IPS-18a (cell line): ENCODE results near the gene MYO3B.

Experiments
- H3K27ac ChIP-seq: one replicate; pipeline ENCODE4 v1.5.1; 2013; ENCODE audit warnings: low read length
- H3K27me3 ChIP-seq: one replicate; pipeline ENCODE4 v1.6.1; 2013; ENCODE audit warnings: mild to moderate bottlenecking, low read length; ENCODE audit not compliant: control insufficient read depth, insufficient read depth
- H3K36me3 ChIP-seq: one replicate; pipeline ENCODE4 v1.6.1; 2013; ENCODE audit warnings: low read depth, low read length; ENCODE audit not compliant: control insufficient read depth
- H3K4me1 ChIP-seq: one replicate; pipeline ENCODE4 v1.6.1; 2013; ENCODE audit warnings: low read depth, low read length; ENCODE audit not compliant: control insufficient read depth
- H3K4me3 ChIP-seq: one replicate; pipeline ENCODE4 v1.5.1; 2013; ENCODE audit warnings: low read length
- H3K9ac ChIP-seq: one replicate; pipeline ENCODE4 v1.6.1; 2013; ENCODE audit warnings: mild to moderate bottlenecking, low read length, moderate library complexity
- H3K9me3 ChIP-seq: one replicate; pipeline ENCODE4 v1.6.1; 2013; ENCODE audit warnings: low read depth, low read length; ENCODE audit not compliant: control insufficient read depth

MYO3B gene

DNA sequence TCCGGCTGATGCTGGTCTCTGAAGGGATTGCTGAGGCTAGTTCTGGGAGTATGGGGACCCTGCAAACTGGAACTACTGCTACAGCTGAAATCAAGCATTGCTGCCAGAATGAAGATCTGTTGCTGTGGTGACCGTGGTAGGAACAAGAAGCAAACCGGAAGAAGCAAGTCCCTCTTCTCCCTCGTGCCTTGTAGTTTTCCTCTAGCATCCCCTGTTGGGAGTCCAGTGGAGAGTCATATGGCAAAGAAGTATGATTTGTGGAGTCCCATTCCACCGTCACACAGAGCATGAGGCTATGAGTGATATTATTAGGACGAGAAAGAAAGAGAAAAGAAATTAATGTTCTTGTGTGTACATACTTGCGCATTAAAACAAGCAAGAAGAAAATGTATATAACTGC, 398.3 kb downstream of the MYO3B start:
- Histone ChIP-seq H3K27me3 (no peaks in the 10 kb centered on the region), H3K4me1 (peaks cover 10% of the 10 kb centered on the region), H3K9ac (no peak overlapping the region), H3K36me3 (no peaks in the 10 kb centered on the region), H3K9me3 (no peaks in the 10 kb centered on the region), H3K4me3 (no peak overlapping the region), H3K27ac (no peak overlapping the region)

DNA sequence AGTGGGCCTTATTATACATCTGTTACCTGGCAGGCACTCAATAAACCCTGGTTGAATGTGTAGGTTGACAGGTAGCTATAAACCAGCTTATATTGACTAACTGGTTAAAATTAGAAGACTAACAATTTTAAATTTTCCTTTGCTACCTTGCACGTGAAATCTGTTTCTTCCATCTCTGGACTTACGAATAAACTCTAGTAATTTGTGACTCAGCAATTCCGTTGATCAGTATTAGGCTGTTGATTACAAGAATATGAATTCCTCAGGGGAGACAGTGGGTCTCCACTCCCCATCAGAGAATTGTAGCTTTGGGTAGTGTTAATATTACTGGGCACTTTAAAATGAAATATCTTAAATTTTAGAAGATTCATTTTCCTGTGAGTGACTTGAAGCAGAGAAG, 399.4 kb downstream of the MYO3B start:
- Histone ChIP-seq H3K27ac (no peak overlapping the region), H3K36me3 (no peaks in the 10 kb centered on the region), H3K27me3 (no peaks in the 10 kb centered on the region), H3K4me1 (peaks cover 17% of the 10 kb centered on the region), H3K4me3 (no peak overlapping the region), H3K9me3 (no peaks in the 10 kb centered on the region), H3K9ac (no peak overlapping the region)

DNA sequence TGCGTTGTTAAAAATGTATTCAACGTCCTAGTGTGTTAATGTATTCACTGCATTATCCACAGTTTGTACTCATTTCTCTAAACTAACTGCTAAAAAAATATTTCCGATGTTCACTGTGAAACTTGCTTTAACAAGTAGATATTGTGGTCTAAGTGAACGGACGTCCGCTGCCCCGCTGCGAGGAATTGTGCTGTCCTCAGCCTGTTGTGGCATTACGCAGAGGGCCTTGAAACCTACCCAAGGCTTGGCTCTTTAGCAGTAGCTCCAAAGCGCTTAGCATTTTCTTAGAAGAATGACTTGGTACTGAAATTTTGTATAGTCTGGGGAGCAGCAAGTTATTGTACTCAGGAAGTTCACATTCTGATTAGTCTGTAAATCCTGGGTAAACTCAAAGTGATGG, 400.7 kb downstream of the MYO3B start:
- no peaks in the 10 kb centered on the region for H3K9me3 ChIP-seq
- H3K27ac ChIP-seq = no peak overlapping the region
- no peaks in the 10 kb centered on the region for H3K36me3 ChIP-seq
- peaks cover 24% of the 10 kb centered on the region for H3K4me1 ChIP-seq
- no peak overlapping the region for H3K4me3 ChIP-seq
- H3K27me3 ChIP-seq = no peaks in the 10 kb centered on the region
- H3K9ac ChIP-seq = no peak overlapping the region

DNA sequence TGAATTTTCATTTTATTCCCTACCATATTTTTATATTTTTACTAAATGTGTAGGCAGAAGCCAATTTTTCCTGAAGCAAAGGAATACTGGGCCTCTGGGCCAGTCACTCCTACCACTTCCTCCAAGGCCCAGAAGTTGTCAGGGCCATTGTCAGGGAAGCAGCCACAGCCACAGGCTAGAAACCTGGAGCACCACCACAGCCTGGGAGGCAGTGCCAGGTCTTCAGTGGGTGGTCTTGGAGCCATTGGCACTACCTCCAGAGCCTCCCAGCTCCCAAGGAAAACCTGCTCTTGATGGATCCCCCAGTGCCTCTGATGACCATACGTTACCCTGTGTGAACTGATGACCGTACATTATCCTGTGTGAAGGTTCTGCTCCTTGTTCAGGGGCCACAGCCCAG, 401.6 kb downstream of the MYO3B start:
- no peaks in the 10 kb centered on the region for H3K9me3 ChIP-seq
- no peaks in the 10 kb centered on the region for H3K27me3 ChIP-seq
- H3K4me1 ChIP-seq = peaks cover 18% of the 10 kb centered on the region
- H3K4me3 ChIP-seq = no peak overlapping the region
- H3K36me3 ChIP-seq = no peaks in the 10 kb centered on the region
- no peak overlapping the region for H3K9ac ChIP-seq
- H3K27ac ChIP-seq = no peak overlapping the region

DNA sequence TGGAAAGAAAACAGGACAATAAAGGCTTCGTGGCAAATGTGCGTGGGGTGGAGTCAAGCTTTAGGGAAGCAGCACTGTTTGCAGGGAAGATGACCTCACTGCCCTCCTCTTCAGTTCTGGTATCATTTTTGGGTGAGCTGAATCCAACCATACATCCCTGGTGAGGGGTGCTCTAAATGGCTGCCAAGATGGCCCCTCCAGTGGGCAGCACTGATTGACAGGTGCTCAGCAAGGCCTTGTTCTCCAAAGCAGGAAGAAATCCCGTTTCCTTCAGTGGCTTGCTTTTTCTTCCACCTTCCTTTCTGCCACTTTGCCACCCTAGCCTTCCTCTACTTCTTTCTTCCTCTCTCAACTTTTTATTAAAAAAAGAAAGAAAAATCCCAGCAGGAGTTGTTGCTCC, 404.4 kb downstream of the MYO3B start:
- no peaks in the 10 kb centered on the region for H3K9me3 ChIP-seq
- peaks cover 18% of the 10 kb centered on the region for H3K4me1 ChIP-seq
- H3K27ac ChIP-seq = no peak overlapping the region
- H3K27me3 ChIP-seq = no peaks in the 10 kb centered on the region
- H3K9ac ChIP-seq = no peak overlapping the region
- no peaks in the 10 kb centered on the region for H3K36me3 ChIP-seq
- H3K4me3 ChIP-seq = no peak overlapping the region

DNA sequence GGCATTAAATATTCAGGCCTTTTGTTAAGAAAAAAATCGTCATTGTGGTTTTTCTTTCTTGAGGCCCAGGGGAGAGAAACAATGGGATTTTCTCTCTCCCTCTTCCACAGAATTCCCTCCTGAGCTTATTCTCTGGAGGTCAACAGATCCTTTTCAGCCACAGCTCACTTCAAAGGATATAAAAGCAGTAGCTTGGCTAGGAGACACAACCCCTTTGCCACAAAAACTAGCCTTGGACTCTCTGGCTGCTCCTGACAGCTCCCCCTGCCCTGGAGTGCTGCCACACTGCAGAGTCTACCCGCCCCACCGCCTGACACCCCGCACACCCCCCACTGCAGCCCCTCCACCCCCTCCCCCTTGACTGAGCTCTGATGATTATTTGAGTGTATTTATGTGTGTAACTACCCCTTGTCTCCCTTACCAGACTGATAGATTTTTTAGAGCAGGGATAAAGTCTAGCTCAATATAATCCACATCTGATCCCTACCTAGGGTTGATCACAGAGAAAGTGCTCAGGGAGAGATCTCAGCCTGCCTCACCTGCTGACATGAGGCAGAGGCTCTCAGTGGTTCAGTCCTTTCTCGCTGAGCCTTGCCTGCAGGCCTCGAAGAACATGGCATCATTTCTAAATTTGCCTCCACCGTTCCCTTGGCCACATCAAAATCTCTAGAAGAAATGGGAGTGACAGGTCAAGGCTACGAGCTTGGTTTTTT, 405.0 kb downstream of the MYO3B start:
- no peaks in the 10 kb centered on the region for H3K36me3 ChIP-seq
- peaks cover 18% of the 10 kb centered on the region for H3K4me1 ChIP-seq
- no peaks in the 10 kb centered on the region for H3K9me3 ChIP-seq
- H3K4me3 ChIP-seq = no peak overlapping the region
- no peak overlapping the region for H3K27ac ChIP-seq
- H3K27me3 ChIP-seq = no peaks in the 10 kb centered on the region
- no peak overlapping the region for H3K9ac ChIP-seq

DNA sequence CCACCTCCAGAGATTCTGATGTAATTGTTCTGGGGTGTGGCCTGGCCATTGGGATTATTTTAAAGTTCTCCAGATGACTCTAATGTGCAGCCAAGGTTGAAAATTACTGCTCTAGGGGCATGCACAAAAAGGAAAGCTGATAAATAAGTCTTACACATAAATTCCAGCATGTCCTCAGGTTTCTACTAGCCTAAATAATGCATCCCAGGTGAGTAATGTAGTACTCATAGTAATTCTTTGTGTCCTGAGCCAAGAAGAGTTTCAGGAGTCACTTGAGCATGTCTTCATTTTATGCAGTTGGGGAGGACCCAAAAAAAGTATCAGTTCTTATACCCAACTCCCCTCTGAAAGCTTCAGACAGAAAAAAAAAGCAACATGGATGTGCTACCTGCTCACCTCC, 407.1 kb downstream of the MYO3B start:
- no peak overlapping the region for H3K27ac ChIP-seq
- no peak overlapping the region for H3K4me3 ChIP-seq
- no peaks in the 10 kb centered on the region for H3K36me3 ChIP-seq
- no peaks in the 10 kb centered on the region for H3K9me3 ChIP-seq
- no peaks in the 10 kb centered on the region for H3K27me3 ChIP-seq
- H3K9ac ChIP-seq = no peak overlapping the region
- peaks cover 18% of the 10 kb centered on the region for H3K4me1 ChIP-seq

DNA sequence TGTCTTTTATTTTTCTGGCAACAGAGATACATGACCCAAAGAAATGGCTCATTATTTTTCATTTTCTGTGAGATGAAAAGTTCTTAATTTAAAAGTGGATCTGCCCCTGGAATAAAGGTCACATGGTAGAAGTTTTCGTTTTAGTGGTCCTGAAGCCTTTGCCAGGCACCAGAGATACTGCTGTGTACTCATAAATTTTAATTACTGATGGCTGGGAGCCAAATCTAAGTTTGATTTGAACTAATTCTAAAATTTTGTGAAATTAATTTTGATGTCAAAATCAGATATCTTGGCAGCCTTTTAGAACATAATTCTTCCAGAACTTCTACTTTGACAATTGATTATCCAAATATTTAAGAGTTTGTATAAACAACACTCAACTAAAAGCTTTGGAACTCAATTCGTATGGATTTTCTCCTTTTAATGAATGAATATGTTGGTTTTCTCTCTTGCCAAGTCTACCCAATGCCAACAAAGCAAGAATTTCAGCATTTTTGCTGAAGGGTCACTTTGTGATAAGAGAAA, 408.7 kb downstream of the MYO3B start:
- no peaks in the 10 kb centered on the region for H3K27me3 ChIP-seq
- H3K4me1 ChIP-seq = peaks cover 18% of the 10 kb centered on the region
- H3K36me3 ChIP-seq = no peaks in the 10 kb centered on the region
- H3K27ac ChIP-seq = no peak overlapping the region
- H3K9ac ChIP-seq = no peak overlapping the region
- H3K9me3 ChIP-seq = no peaks in the 10 kb centered on the region
- H3K4me3 ChIP-seq = no peak overlapping the region

DNA sequence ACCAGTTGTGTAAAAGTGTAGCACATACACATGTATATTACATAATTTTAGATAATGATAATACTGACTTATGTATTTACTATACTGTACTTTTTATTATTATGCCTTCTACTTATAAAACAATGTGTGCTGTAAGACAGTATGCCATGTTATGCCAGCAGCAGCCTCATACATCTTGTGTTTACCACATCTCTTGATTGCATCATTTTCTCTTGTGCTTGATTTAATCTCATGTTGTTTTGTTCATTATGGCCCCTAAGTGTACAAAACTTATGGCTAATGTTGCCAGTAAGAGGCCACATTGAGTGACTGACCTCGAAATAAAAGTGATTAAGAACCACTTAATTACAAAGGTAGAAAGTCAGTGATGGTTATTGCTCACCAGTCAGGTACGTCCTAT, 409.2 kb downstream of the MYO3B start:
- H3K9ac ChIP-seq = no peak overlapping the region
- H3K27ac ChIP-seq = no peak overlapping the region
- no peak overlapping the region for H3K4me3 ChIP-seq
- H3K36me3 ChIP-seq = no peaks in the 10 kb centered on the region
- peaks cover 13% of the 10 kb centered on the region for H3K4me1 ChIP-seq
- no peaks in the 10 kb centered on the region for H3K27me3 ChIP-seq
- no peaks in the 10 kb centered on the region for H3K9me3 ChIP-seq

DNA sequence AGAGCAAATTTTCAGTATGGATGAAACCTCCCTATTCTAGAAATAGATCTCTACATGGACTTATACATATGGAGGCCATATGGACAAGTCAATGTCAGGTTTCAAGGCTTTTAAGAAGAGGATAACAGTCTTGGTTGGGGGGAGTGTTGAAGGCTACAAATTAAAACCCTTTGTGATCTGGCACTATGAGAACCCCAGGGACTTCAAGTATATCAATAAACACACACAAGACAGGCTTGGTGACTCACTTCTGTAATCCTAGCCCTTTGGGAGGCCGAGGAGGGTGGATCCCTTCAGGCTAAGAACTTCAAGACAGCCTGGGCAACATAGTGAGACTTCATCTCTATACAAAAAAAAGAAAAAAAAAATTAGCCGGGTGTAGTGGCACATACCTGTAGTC, 410.0 kb downstream of the MYO3B start:
- Histone ChIP-seq H3K36me3 (no peaks in the 10 kb centered on the region), H3K9me3 (no peaks in the 10 kb centered on the region), H3K4me3 (no peak overlapping the region), H3K9ac (no peak overlapping the region), H3K27me3 (no peaks in the 10 kb centered on the region), H3K27ac (no peak overlapping the region), H3K4me1 (peaks cover 7% of the 10 kb centered on the region)

DNA sequence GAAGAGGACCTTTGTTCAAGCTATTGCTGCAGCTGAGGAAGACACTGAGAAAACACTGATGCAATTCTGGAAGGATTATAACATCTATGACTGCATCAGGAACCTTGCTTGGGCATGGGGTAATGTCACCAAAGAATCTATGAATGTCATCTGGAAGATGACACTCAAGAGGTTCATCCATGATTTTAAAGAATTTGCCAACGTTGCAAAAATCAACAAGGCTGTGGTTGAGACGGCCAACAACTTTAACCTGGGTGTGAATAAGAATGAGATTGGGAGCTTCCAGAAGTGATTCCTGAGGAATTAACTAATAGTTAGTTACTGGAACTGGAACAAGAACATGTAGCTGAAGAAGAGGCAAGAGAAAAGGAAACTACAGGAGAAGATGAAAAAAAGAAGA, 410.8 kb downstream of the MYO3B start:
- no peak overlapping the region for H3K27ac ChIP-seq
- no peaks in the 10 kb centered on the region for H3K9me3 ChIP-seq
- no peaks in the 10 kb centered on the region for H3K36me3 ChIP-seq
- H3K27me3 ChIP-seq = no peaks in the 10 kb centered on the region
- no peak overlapping the region for H3K4me3 ChIP-seq
- H3K9ac ChIP-seq = no peak overlapping the region
- no peaks in the 10 kb centered on the region for H3K4me1 ChIP-seq

DNA sequence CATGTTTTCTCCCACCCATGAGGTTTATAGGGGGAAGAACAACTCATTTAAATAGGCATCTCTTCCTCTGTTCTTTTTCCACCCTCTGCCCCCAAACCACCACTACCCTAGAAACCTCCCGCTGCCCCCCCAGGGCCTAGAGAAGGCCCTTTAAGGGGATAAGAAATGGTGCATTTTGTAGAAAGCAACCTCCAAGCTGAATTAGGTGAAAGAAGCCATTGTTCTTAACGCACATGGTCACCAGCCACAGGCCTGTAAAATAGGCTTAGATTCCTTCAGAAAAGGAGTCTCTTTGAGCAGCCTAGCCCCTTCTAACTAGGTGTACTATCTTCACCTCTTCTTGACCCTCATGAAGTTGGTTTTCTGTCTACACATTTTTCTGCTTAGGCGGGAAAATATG, 418.6 kb downstream of the MYO3B start:
- Histone ChIP-seq H3K36me3 (no peaks in the 10 kb centered on the region), H3K27me3 (no peaks in the 10 kb centered on the region), H3K27ac (no peak overlapping the region), H3K4me1 (no peaks in the 10 kb centered on the region), H3K4me3 (no peak overlapping the region), H3K9ac (no peak overlapping the region), H3K9me3 (no peaks in the 10 kb centered on the region)
